Peyer's patch (tissue), 4 donors: ENCODE measurements around the gene EXOC3L4. TPM values are rescaled to one million over a fixed set of nuclear protein-coding genes. Genes with fewer than 3 reads are reported as not detected.

Experiments used
- DNase-seq, 3 donors: peaks; one replicate each; pipeline ENCODE4 v3.0.0-alpha.2; 2017 to 2019
- H3K27ac ChIP-seq, 4 donors: fragments of 200-600 bp; sonication (generic); one replicate each; pipeline ENCODE4 v1.5.1; 2016 to 2019
- H3K27me3 ChIP-seq, 2 donors: fragments of 200-600 bp; sonication (generic); one replicate each; pipeline ENCODE4 v1.5.1; 2019
- H3K36me3 ChIP-seq, 3 donors: fragments of 200-600 bp; sonication (generic); one replicate each; pipeline ENCODE4 v1.5.1; 2016 to 2019
- H3K4me1 ChIP-seq, 4 donors: fragments of 200-600 bp; sonication (generic); one replicate each; pipeline ENCODE4 v1.5.1; 2016 to 2019
- H3K4me3 ChIP-seq, 4 donors: fragments of 200-600 bp; sonication (generic); 1 replicate in 3 of 4; 2 replicates in 1 of 4; pipeline ENCODE4 v1.5.1; 2016 to 2019; ENCODE audit warnings: mild to moderate bottlenecking in 1 of 4
- H3K9me3 ChIP-seq, 4 donors: fragments of 200-600 bp; sonication (generic); one replicate each; pipeline ENCODE4 v1.5.1; 2016 to 2019; ENCODE audit warnings: mild to moderate bottlenecking in 1 of 4
- POLR2A ChIP-seq, 2 donors: fragments of 450-650 bp; IDR thresholded peaks; one replicate each; pipeline ENCODE4 v1.5.1; 2017; ENCODE audit warnings: antibody characterized with exemption in 2 of 2, mild to moderate bottlenecking in 2 of 2, moderate library complexity in 2 of 2
- total RNA-seq, 4 donors: library from RNA; depleted of rRNA; stranded (reverse); fragments of >200 nt; gene quantifications; one replicate each; pipeline ENCODE4 v1.1.0, GENCODE V29; 2016
- TF ChIP-seq, protein P1 (sequence below), 6 experiments: fragments of 450-650 bp in 4 of 6; fragments of 200-600 bp in 2 of 6; sonication (generic) in 1 of 6; IDR thresholded peaks; one replicate each; pipeline ENCODE4 v1.5.1; 2017 to 2019; ENCODE audit warnings: antibody characterized with exemption in 6 of 6, mild to moderate bottlenecking in 3 of 6, moderate library complexity in 1 of 6

EXOC3L4 gene
- total RNA-seq, 4 donors from 2014 or later: 20.6 to 69.5 (median 34.1) TPM

DNA sequence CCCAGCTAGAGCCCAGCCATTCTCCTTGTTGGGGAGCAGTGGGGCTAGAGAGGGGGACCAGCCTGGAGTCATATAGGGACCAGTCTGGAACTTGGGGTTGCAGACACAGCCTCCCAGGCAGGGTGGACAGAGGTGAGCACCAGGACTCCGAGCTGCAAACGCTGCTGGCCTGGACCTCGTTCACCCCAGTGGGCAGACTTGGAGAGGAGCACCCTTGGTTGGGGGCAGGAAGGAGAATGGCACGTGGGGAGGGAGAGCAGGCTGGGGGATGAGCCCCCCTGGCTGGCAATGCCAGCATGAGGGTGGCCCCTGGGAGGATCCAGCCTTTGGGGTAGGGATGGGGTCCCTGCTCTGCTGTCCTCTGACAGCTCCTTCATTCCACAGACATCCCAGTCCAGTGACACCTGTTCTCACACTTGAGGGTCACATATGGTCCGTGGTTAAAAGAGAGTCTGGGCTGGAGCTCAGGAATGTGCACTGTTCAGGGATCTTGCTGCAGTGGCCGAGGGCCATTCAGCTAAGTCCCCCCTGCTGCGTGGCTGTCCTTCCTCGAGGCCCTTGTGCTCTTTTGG lies 7.7 kb upstream of the EXOC3L4 start:
- H3K27me3 ChIP-seq: peaks cover 0 to 6% of the 10 kb centered on the region in 2 donors
- peaks cover 0 to 17% (median 10%) of the 10 kb centered on the region in 4 donors for H3K4me1 ChIP-seq
- TF ChIP-seq, protein P1, sequence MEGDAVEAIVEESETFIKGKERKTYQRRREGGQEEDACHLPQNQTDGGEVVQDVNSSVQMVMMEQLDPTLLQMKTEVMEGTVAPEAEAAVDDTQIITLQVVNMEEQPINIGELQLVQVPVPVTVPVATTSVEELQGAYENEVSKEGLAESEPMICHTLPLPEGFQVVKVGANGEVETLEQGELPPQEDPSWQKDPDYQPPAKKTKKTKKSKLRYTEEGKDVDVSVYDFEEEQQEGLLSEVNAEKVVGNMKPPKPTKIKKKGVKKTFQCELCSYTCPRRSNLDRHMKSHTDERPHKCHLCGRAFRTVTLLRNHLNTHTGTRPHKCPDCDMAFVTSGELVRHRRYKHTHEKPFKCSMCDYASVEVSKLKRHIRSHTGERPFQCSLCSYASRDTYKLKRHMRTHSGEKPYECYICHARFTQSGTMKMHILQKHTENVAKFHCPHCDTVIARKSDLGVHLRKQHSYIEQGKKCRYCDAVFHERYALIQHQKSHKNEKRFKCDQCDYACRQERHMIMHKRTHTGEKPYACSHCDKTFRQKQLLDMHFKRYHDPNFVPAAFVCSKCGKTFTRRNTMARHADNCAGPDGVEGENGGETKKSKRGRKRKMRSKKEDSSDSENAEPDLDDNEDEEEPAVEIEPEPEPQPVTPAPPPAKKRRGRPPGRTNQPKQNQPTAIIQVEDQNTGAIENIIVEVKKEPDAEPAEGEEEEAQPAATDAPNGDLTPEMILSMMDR (IDR thresholded peaks at IDR 0.05): no peak
- no peak for TF ChIP-seq POLR2A (IDR thresholded peaks at IDR 0.05)
- H3K36me3 ChIP-seq: no peaks in the 10 kb centered on the region
- H3K9me3 ChIP-seq: no peaks in the 10 kb centered on the region
- no peak overlapping the region for H3K27ac ChIP-seq
- no peak overlapping the region for H3K4me3 ChIP-seq
- DNase-seq: no peak

GRCh38 chr14:103087343-103087835 lies 7.1 kb upstream of the EXOC3L4 start:
- peaks cover 0 to 6% of the 10 kb centered on the region in 2 donors for H3K27me3 ChIP-seq
- no peaks in the 10 kb centered on the region for H3K9me3 ChIP-seq
- no peak overlapping the region for H3K27ac ChIP-seq
- H3K4me3 ChIP-seq: no peak overlapping the region
- TF ChIP-seq, protein P1 (IDR thresholded peaks at IDR 0.05): no peak
- no peak for TF ChIP-seq POLR2A (IDR thresholded peaks at IDR 0.05)
- peaks cover 0 to 20% (median 10%) of the 10 kb centered on the region in 4 donors for H3K4me1 ChIP-seq
- H3K36me3 ChIP-seq: no peaks in the 10 kb centered on the region
- DNase-seq: no peak

DNA sequence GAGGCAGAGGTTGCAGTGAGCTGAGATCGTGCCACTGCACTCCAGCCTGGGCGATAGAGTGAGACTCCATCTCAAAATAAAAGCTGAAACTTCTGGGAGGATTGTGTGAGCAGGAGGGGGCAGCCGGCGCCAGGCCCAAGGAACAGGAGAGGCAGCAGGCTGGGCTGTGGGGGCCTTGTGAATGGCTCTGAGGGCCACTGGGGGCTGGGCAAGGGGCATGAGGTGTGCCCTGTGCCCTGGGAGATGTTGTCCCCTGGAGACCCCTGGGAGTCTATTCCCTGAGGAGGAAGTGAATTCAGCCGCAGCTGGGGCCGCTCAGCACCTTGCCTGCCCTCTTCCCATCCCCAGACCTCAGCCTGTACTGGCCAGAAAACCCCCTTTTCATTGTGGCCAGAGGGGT lies 5.6 kb upstream of the EXOC3L4 start:
- peaks cover 0 to 23% (median 10%) of the 10 kb centered on the region in 4 donors for H3K4me1 ChIP-seq
- H3K27me3 ChIP-seq: peaks cover 0 to 5% of the 10 kb centered on the region in 2 donors
- no peak for TF ChIP-seq POLR2A (IDR thresholded peaks at IDR 0.05)
- TF ChIP-seq, protein P1 (IDR thresholded peaks at IDR 0.05): no peak
- H3K4me3 ChIP-seq: no peak overlapping the region
- no peaks in the 10 kb centered on the region for H3K36me3 ChIP-seq
- no peak for DNase-seq
- no peak overlapping the region for H3K27ac ChIP-seq
- no peaks in the 10 kb centered on the region for H3K9me3 ChIP-seq

DNA sequence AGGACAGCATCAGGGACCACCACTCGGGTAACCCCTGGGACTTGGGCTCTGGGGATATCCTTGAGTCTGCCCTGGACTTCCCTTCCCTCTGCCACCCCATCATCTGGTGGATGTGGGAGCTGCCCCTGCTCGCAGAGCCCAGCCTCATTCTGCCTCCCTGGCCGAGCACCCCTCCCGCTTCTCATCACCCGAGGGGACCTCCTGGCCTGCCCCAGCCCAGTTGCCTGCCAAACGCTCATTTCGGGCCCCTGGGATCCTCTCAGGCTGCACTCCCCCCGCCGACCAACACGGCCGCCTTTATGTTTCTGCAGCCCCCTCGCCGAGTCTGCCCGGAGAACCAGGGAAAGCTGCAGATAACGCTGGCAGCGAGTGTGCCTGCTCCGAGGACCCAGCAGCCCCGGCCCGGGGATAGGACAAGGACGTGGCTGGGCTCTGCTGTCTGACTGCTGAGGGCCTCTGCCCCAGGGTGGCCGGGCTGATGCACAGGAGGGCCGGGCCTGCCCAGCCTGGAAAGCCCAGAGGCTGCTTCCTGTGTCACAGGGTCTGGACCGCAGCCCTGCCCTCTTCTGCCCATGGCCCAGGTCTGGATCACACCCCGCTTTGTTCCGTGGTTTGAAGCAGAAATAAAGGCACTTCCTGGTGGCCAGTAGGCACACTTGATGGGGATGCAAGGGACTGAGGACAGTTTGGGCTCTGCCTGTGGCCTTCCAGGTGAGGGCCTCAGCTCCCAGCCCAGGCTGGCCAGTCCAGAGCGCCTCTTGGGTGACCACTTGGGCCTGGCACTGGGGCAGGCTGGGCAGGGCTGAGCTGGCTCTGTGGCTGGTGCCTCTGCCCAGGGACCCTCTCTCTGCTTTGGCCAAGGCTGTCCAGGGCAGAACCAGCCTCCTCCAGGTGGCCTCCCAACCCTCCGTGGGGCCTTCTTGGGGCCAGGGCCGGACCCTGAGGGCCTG lies 4.9 kb upstream of the EXOC3L4 start:
- no peak for TF ChIP-seq POLR2A (IDR thresholded peaks at IDR 0.05)
- TF ChIP-seq, protein P1 (IDR thresholded peaks at IDR 0.05): no peak
- peaks cover 0 to 26% (median 10%) of the 10 kb centered on the region in 4 donors for H3K4me1 ChIP-seq
- DNase-seq: no peak

GRCh38 chr14:103090481-103091020 lies 4.0 kb upstream of the EXOC3L4 start:
- Histone ChIP-seq H3K9me3 (no peaks in the 10 kb centered on the region), H3K4me3 (no peak overlapping the region), H3K27ac (no peak overlapping the region), H3K27me3 (no peaks in the 10 kb centered on the region), H3K4me1 (peaks cover 0 to 28% (median 10%) of the 10 kb centered on the region in 4 donors), H3K36me3 (no peaks in the 10 kb centered on the region)
- DNase-seq: no peak
- TF ChIP-seq, protein P1 (IDR thresholded peaks at IDR 0.05): no peak
- TF ChIP-seq POLR2A (IDR thresholded peaks at IDR 0.05): no peak

More for the DNA sequence above, 4.9 kb upstream of the EXOC3L4 start:
- Histone ChIP-seq H3K36me3 (no peaks in the 10 kb centered on the region), H3K27ac (no peak overlapping the region), H3K9me3 (no peaks in the 10 kb centered on the region), H3K27me3 (no peaks in the 10 kb centered on the region), H3K4me3 (no peak overlapping the region)
